Measurements from ENCODE around the gene IL21R.
"Not testable (repeated sequence)": the region's sequence is repeated elsewhere in the genome, so short reads cannot be mapped to it uniquely, and the experiment has no call there.

IL21R gene

DNA sequence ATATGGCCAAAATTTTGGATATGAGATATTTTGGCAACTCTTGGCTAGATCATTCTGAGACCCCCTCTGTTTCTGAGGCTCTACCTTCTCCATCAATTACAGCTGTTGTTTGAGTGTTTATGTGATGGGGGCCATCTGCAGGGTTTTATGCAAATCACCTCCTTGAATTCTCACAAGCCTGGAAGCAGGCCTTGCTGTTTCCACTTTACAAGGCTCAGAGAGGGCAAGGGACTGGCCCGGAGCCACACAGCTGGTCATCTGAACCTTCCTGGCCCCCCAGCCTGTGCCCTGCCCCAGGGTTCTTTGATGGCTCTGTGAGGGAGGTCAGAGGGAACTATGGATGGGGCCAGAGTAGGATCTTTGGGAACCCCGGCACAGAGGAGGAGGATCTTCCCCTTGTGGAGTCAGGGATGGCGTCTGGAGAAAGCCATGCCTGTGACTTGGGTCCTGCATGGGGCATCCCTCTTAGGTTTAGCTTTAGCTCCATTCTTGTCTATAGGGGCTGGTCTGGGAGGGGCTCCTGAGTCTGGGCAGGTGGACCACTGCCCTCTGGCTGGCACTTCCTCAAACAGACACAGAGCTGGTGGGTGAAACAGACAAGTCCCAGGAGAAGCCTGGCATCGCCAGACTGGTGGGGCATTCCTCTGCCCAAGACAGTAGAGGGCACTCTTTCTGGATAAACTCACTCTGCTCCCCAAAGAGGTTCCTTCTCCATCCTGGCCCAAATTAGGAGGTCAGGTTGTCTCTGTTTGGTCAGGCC is 26.2 kb downstream of the IL21R start:
- no peak for DNase-seq

DNA sequence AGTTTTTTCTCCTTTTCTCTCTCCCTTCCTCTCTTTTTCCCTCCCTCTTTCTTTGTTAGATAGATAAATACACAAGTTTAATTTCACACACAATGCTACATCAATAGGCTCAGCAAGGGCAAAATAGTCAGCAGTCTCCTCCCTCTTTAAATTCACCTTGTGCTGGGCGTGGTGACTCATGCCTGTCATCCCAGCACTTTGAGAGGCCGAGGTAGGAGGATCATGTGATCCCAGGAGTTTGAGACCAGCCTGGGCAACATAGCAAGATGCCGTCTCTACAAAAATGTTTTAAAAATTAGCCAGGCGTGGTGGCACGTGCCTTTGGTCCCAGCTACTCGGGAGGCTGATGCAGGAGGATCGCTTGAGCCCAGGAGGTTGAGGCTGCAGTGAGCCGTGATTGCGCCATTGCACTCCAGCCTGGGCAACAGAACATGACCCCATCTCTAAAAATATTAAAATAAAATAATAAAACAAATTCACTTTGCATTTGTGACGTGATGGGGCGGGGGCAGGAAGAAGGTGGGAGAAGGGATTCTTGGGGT is 27.4 kb downstream of the IL21R start:
- no peak for DNase-seq

DNA sequence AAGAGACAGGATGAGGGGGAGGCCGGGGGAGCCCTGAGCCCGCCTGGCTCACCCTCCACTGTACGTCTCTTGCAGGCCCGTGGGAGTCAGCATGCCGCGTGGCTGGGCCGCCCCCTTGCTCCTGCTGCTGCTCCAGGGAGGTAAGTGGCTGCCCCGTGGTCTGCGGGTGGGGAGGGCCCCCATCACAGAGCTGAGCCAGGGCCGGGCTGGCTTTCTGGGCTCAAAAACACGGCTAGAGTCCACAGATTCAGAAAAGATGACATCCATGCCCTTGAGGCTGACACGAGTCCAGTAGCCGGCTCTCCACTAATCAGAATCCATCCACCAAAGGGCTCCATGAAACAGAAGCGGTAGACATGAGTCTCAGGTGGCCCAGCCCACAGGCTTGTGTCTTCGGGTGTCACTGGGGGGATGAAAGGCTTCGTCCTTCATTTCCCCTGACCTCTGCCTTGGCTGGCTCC is 28.0 kb downstream of the IL21R start:
- DNase-seq = no peak

DNA sequence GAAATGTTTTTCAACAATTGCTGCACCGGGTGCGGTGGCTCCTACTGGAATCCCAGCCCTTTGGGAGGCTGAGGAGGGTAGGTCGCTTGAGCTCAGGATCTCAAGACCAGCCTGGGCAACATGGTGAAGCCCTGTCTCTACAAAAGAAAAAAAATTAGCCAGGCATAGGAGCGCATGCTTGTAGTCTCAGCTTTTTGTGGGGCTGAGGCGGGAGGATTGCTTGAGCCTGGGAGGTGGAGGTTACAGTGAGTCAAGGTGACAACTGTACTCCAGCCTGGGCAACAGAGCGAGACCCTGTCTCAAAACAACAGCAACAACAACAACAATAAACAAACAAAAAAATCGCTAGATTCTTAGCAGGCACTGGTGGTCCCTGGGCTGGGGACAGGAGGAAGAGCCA is 28.5 kb downstream of the IL21R start:
- DNase-seq = no peak

DNA sequence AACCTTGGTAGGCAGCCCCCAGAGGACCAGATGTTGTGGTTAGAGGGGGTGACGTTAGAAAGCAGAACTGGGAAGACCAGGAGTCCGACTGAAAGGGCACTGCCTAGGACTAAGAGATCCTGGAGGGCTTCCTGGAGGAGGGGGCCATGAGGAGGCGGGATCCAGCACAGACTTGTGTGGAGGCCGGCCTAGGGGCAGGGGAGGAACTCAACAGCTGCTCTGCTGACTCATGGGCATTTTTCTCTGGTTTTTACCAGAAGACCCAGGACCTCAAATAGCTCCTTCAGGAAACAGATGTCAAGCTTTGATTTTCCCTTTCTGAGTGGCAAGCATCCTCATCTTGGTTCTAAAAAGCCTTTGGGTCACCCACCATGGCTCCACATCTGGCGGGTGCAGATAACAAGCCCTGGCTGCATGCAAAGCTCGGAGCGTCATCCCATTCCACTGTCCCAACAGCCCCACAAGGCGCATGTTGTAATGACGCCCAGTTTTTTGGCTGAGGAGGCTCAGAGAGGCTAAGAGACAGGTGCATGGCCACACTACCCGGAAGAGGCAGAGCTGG is 29.0 kb downstream of the IL21R start:
- no peak for DNase-seq

DNA sequence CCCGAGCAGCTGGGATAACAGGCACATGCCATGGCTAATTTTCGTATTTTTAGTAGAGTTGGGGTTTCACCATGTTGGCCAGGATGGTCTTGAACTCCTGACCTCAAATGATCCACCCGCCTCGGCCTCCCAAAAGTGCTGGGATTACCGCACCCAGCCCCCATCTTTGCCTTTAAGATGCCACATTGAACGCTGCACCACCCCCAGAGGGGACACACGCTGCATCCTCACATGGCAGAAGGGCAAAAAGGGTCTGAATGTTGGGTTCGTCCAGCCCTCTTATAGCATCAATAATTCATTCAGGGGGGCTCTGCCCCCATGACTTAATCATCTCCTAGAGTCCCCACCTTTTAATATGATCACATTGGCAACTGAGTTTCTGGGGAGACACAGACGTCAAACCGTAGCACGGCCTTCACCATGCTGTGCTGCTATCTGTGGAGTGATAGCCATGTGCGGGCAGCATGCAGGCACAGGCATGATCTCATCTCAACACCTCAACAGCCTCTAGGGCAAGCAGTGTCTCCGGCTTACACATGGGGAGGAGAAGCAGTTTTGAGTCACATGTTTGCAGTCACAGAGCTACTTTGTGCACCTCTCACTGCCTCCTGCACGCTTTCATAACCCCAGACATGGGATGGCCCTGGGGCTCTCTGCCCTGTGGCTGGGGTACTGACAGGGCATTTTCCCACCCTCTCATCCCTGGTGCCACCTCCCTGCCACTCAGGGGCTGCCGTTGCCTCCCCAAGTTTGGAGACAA is 30.0 kb downstream of the IL21R start:
- DNase-seq = no peak

DNA sequence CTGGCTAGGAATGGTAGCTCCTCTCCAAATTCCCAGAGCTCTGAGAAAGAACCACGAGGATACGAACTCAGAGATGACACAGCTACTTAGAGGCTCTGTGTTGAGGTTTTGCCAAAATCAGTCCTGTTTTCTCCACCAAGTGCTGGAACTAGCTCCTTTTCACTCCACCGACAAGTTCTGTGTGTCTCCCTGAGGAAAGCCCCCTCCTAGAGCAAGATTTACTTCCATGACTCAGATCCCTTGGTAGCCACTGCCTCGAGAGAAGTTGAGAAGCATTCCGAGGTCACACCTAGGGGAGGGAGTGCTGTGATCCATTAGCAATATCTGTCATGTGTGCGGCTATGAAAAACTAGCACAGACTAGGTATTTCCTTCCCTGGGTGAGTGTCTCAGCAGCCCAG is 30.6 kb downstream of the IL21R start:
- no peak for DNase-seq

DNA sequence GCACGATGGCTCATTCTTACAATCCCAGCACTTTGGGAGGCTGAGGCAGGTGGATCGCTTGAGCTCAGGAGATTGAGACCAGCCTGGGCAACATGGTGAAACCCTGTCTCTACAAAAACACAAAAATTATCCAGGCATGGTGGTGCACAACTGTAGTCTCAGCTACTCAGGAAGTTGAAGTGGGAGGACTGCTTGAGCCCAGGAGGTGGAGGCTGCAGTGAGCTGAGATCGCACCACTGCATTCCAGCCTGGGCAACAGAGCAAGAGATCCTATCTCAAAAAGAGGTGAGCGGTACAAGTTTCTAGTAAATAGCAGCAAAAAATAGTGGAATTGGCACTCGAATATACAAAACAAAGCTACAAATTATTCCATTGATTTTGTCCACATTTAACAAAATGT is 31.2 kb downstream of the IL21R start:
- not testable (repeated sequence) for DNase-seq

DNA sequence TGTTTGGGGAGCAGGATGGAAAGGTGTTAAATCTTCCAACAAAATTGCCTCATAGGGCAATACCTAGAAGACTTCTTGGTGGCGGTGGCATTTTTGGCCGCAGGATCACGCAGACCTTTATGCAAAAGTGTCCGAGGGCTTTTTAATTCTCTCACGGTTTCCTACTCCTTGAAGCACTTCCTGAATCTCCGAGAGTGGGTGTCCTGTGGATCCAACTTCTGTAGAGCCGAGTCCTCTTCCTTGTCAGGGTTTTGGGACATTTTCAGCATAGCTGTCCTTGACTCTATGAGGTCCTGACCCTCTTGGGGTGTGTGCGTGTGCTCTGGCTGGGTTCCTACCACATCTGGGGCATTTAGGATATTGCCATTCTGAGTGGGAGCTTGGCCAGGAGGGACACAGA is 31.7 kb downstream of the IL21R start:
- DNase-seq = no peak

DNA sequence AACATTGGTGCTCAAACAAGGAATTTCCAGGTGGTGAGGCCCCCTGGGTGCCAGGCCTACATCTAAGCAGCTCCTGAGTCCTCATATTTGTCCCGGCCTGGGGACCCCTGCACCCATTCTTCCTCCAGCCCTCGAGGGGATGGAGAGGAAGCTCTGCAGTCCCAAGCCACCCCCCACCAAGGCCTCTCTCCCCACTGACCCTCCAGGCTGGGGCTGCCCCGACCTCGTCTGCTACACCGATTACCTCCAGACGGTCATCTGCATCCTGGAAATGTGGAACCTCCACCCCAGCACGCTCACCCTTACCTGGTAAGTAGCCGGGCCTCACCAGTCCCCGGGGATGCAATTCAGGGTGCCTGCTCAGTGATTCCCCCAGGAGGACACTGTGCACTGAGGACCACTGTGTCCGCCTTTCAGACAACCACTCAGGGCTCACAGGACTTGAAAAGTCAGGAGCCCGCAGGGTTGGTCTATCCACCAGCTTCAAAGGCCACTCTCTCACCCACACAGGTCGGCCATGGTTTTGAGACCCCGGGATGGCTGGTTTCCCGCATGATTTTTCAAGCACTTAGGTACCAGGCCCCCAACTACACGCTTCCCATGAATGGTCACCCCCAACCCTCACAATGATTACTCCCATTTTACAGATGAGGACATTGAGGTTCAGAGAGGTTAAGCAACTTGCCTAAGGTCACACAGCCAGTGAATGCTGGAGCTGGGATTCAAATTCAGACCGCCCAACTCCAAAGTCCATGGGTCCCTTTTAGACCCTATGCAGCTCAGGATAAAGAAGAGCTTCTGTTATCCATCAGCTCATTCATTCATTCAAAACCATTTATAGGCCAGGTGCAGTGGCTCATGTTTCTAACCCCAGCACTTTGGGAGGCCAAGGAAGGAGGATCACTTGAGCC is 32.4 kb downstream of the IL21R start:
- DNase-seq = no peak

DNA sequence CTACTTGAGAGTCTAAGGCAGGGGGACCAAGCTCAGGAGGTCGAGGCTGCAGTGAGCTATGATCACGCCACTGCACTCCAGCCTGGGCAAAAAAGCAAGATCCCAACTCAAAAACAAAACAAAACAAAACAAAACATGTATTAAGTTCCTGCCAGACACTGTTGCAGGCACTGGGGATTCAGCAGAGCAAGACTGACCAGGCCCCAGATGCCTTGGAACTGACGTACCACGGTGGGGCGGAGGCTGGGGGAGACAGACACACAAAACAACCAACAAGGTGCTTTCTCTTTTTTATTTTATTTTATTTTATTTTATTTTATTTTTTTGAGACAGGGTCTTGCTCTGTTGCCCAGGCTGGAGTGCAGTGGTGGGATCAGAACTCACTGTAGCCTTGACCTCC is 33.2 kb downstream of the IL21R start:
- not testable (repeated sequence) for DNase-seq

DNA sequence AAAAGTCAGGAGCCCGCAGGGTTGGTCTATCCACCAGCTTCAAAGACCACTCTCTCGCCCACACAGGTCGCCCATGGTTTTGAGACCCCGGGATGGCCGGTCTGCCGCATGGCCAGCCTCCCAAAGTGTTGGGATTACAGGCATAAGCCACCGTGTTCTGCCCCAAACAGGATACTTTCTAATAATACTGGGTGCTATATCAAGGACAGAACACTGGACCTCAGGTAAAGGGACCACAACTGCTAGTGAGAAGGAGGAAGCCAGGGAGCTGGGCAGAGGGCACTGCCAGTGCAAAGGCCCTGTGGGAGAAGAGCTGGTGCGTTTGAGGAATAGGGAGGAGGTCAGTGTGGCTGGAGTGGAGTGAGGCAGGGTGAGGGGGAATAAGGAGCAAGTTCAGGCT is 34.1 kb downstream of the IL21R start:
- no peak for DNase-seq

DNA sequence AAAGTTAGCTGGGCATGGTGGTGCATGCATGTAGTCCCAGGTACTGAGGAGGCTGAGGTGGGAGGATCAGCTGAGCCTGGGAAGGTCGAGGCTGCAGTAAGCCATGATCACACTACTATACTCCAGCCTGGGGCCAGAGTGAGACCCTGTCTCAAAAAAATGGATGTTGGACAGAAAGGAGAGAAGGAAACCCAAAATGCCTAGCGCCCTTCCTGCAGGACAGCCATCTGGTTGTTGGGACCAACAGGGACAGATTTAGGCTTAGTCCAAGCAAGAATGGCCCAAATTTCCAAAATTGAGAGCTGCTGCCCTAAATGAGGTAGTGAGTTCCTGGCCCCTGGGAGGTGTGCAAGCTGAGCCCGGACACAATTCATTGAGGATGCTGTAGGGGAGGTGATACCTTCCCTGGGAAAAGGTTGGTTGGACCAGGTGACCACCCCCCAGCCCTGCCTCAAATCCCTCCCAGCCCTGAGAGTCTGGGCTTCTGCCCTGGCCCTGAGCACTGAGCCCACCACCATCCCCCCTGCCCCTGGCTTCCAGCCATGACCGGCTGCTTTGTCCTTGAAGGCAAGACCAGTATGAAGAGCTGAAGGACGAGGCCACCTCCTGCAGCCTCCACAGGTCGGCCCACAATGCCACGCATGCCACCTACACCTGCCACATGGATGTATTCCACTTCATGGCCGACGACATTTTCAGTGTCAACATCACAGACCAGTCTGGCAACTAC is 35.1 kb downstream of the IL21R start:
- DNase-seq = no peak

DNA sequence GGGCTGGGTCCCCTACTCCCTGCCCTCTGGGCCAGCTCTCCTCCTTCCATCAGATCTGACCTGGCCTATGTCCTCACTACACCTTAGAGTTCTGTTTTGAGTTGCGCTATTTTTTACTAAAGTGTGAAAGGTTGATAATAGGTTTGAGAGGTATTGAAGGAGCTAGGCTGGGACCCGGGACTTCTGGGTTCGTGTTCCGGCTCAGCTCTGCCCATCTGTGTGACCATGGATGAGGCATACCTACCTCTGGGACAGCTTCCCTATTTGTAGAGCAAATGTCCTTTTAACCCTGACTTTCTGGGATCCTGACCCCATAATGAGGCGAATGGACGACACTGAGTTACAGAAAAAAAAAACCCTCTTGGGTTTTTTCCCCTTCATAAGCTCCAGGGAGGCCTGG is 36.0 kb downstream of the IL21R start:
- DNase-seq = no peak

DNA sequence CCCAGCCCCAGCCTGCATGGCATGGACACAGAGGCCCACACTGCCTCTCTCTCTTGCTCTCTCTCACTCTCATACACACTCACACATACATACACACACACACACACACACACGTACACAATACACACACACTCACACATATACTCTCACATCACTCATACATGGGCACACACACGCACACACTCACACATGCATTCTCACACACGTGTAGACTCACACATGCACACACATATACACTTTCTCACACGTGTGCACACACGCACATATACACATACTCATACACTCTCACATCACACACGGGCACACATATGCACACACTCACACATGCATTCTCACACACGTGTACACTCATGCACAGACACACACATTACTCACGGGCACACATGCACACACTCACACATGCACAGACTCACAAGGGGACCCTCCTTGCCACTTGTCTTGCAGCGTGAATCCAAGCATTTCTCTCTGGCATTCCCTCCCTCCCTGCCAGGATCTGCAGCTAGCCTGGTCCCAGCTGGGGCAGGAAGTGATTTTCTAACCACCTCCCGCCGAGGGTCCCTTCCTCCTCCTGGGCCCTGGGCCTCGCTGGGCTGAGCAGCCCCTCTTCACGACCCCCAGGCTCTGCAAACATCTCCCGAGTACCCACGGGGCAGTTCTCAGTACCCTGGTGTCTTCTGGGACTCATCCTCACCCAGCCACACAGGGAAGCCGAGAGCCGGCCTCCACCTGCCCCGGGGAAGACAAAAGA is 37.5 kb downstream of the IL21R start:
- no peak for DNase-seq

DNA sequence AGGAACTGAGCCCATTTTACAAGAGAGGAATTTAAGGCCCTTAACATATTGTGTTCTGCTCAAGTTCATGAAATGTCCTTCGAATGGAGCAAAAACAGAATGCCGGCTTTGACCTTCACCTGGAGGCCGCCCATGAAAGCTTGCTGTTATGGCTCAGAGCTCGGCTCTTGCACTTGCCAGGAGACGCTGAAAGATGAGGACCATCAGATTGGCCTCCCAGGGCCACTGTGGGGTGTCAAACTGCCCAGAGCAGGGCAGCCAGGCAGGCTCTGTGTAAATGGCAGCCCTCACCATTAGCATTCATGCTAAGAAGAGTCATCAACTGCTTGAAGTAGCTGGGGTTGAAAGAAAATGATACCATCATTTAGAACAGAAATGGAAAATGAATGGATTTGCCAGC is 39.3 kb downstream of the IL21R start:
- DNase-seq = no peak

DNA sequence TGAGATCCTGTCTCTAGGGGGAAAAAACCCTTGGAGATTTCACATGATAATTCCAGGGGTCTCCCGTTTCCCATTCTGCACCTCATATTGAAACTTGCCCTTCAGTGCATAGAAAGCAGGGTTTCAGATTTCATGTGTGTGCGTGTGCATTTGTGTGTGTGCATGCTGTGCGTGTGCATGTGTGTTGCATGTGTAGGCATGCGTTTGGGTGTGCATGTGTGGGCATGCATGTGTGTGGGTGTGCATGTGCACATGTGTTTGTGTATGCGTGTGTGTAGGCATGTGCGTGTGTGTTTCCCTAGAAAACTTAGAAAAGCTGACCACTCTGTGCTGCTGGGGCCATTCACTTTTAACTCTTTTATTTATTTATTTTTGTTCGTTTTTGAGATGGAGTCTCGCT is 40.0 kb downstream of the IL21R start:
- DNase-seq = no peak

DNA sequence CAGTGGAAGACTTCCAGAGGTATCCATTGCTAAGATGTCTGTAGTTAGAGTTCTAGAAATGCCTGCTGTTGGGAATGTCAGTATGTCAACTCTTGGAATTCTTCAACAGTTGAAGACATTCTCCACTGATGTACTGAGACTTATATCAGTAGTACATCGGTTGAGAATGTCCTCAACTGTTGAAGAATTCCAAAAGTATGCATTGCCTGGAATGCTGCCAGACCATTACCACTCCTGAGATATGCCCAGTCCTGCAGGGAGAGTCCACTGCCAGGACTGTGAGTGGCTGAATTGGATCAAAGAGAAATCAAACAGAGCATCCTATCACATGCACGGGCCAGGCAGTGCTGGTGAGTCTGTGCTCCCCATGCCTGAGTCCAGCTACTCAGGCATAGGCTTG is 42.0 kb downstream of the IL21R start:
- DNase-seq = no peak

DNA sequence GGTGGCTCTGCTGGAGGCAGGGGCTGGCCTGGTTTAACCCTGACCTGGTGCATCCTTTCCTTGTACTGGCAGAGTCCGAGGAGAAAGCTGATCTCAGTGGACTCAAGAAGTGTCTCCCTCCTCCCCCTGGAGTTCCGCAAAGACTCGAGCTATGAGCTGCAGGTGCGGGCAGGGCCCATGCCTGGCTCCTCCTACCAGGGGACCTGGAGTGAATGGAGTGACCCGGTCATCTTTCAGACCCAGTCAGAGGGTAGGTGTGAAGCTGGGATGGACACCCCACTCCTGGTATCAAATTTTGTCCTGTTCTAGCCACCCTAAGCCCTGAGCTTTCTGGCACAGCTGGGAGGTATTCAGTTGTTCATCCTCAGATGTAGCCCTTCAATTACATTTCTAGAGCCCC is 42.5 kb downstream of the IL21R start:
- DNase-seq = no peak

DNA sequence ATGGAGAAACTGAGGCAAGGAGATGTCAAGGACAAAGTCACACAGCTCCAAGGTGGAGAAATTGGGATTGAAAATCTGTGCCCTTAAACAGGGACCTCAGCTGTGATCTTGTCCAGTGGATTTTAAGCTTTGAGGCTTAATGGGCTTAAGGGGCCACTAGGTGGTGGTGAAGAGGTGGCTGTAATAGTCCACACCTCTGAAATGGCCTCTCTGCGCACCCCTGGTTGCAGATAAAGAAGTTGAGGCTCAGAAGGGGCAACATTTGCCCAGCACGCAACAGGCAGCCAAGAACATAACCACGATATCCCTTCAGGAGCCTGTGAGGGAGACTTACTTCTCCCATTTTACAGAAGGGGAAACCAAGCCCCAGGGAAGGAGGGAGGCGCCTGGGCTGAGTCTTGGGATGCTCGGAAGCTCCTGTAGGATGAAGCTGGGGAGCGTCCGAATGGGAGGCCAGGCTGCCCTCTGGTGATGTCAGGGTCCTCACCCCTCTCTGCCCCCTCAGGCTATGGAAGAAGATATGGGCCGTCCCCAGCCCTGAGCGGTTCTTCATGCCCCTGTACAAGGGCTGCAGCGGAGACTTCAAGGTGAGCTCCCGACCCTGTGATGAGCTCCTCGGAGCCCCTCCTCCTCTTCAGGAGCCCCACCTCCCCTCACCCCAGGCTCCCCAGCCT is 43.7 kb downstream of the IL21R start:
- no peak for DNase-seq

DNA sequence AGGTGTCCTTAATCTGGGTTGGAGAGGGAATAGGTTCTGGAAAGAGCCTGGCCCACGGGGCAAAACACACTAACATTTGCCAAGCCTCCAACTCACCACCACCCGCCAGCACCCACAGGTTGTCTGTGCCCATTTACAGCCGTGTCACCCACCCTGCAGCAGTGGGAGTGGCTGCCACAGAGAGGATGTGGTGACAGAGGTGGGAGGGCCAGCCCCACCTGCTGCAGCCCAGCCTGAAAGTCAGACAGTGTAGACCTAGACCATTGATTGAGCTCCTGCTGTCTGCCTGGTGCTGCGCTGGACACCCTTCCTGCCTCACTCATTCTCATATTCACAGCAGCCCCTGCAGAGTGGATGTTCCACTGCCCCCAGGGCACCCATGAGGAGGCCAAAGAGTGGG is 44.7 kb downstream of the IL21R start:
- DNase-seq = no peak
